AG08396 (cell line): ENCODE measurements around the gene HHIP.
A peak's percentile ranks its signal among the peaks of the same experiment; 100 is the strongest.
"Not testable (repeated sequence)": the region's sequence is repeated elsewhere in the genome, so short reads cannot be mapped to it uniquely, and the experiment has no call there.

Source experiments
- DNase-seq: peaks from one replicate; pipeline ENCODE4 v3.0.0; 2012; ENCODE audit warnings: low spot score, mixed read lengths

Gene HHIP

DNA sequence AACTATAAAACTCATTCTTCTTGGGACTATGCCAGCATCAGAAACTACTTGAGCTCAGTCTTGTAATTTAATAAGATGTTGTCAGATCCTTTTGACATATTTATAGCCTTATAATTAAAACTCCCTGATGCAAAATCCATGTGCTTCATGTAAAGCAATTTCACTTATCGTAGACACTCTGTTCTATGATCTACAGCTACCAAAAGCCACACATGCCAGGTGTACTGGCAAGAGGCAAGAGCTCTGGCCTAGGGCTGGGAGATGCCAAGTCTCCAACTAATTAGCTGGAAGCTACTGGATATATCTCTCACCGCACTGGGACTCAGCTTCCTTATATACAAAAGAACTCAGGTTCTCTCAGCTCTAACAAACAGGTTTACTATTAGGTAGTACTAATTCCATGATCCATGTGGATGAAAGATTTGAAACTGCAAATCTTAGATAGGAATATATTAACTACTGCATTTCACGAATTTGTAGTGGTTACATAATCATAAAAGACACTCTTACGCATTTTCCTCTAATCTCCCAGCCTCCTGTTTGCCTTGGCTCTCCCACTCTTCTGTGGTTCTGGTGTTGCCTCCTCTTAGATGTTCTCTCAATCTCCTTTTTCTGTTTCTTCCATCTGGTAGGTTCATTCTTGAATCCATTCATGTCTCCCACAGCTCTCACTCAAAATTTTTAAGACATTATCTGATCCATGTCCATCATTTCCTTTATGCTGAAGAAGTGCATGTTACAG, 103.0 kb downstream of the HHIP start:
- DNase-seq, result no peak

- DNase-seq, result no peak
These were observed 104.4 kb downstream of the HHIP start for GRCh38 chr4:144750348-144750747.

DNA sequence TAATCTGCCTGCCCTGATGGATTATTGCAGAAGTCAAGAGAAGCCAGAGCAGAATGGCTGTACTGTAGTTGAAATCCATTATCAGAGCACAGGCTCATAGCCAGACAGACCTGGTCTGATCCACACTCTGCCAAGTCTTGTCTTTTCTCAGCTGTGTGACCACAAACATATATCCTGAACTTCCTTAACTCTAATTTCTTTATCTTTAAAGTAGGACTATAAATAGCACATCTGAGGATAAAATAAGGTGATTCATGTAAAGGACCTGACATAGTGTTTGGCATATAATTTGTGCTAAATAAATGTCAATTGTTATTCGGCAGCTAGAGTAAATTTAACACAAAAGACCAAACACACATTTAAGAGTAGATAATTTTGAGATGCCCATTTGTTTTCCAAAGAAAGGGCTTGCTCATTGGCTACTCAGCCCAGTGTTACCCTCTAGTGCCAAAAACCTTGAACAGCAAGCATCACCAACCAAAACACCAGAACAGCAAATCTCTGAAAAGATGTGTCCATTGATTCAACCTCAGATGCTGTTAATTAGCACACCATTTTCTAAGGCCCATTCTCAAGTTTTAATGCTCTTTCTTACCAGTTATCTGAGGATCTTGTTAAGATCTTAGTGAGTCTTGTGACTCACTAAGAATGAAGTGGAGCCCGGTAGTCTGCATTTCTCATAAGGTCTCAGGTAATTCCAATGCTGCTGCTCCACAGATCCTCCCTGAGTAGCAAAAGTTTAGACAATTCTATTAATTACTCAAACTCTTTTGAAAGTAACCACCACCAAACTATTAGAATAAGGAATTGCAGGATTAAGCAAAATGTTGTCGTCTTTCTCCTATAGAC, 108.8 kb downstream of the HHIP start:
- peak; percentile 27 for DNase-seq

DNA sequence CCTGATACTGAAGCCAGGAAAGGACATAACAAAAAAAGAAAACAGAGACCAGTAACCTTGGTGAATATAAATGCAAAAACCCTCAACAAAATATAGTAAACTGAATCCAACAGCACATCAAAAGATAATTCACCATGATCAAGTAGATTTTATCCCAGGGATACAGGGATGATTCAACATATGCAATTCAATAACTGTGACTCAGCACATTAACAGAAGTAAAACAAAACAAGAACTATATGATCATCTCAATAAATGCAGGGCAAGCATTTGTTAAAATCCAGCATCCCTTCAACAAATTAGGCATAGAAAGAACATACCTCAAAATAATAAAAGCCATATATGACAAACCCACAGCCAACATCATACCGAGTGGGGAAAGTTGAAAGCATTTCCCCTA, 112.0 kb downstream of the HHIP start:
- DNase-seq, result no peak

DNA sequence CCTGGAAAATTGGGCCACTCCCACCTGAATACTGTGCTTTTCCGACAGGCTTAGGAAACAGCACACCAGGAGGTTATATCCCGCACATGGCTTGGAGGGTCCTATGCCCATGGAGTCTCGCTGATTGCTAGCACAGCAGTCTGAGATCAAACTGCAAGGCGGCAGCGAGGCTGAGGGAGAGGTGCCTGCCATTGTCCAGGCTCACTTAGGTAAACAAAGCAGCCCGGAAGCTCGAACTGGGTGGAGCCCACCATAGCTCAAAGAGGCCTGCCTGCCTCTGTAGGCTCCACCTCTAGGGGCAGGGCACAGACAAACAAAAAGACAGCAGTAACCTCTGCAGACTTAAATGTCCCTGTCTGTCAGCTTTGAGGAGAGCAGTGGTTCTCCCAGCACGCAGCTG, 122.9 kb downstream of the HHIP start:
- not testable (repeated sequence) for DNase-seq

GRCh38 chr4:144778364-144778763, 132.4 kb downstream of the HHIP start:
- no peak for DNase-seq

- DNase-seq, result no peak
These were observed 136.4 kb downstream of the HHIP start for GRCh38 chr4:144782345-144782744.

- no peak for DNase-seq
These were observed 140.0 kb downstream of the HHIP start for GRCh38 chr4:144785961-144786360.

- DNase-seq, result no peak
These were observed 141.7 kb downstream of the HHIP start for GRCh38 chr4:144787365-144788258.

DNA sequence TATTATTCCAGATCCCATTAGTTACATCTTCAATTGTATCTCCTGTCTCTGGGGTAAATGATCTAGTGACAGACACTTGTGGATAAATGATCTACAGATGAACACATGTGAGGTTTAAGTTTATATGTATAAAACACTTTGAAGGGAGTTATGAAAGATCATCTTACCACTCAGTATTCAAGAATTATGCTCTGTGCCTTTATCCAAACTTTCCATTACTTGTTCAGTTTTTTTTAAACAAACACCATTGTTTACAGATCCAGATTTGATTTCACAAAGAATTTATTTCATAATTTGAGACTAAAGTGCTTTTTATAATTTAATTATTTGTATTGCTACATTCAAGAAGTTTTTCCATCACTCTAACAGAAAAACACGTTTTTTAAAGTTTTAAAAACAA, 142.5 kb downstream of the HHIP start:
- no peak for DNase-seq

GRCh38 chr4:144791933-144792332, 146.0 kb downstream of the HHIP start:
- DNase-seq, result not testable (repeated sequence)
